Limb (tissue), 2 donors: ENCODE data around the gene JMJD1C.
A peak's percentile ranks its signal among the peaks of the same experiment; 100 is the strongest.
"Not testable (repeated sequence)": the region's sequence is repeated elsewhere in the genome, so short reads cannot be mapped to it uniquely, and the experiment has no call there.

Source experiments
- DNase-seq, 2 donors: peaks; one replicate each; pipeline ENCODE4 v3.0.0-alpha.2; 2016; ENCODE audit errors: extremely low spot score in 2 of 2

JMJD1C gene, protein sequence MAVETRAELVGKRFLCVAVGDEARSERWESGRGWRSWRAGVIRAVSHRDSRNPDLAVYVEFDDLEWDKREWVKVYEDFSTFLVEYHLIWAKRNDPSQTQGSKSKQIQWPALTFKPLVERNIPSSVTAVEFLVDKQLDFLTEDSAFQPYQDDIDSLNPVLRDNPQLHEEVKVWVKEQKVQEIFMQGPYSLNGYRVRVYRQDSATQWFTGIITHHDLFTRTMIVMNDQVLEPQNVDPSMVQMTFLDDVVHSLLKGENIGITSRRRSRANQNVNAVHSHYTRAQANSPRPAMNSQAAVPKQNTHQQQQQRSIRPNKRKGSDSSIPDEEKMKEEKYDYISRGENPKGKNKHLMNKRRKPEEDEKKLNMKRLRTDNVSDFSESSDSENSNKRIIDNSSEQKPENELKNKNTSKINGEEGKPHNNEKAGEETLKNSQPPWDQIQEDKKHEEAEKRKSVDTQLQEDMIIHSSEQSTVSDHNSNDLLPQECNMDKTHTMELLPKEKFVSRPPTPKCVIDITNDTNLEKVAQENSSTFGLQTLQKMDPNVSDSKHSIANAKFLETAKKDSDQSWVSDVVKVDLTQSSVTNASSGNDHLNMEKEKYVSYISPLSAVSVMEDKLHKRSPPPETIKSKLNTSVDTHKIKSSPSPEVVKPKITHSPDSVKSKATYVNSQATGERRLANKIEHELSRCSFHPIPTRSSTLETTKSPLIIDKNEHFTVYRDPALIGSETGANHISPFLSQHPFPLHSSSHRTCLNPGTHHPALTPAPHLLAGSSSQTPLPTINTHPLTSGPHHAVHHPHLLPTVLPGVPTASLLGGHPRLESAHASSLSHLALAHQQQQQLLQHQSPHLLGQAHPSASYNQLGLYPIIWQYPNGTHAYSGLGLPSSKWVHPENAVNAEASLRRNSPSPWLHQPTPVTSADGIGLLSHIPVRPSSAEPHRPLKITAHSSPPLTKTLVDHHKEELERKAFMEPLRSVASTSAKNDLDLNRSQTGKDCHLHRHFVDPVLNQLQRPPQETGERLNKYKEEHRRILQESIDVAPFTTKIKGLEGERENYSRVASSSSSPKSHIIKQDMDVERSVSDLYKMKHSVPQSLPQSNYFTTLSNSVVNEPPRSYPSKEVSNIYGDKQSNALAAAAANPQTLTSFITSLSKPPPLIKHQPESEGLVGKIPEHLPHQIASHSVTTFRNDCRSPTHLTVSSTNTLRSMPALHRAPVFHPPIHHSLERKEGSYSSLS (N-terminal part only)

DNA sequence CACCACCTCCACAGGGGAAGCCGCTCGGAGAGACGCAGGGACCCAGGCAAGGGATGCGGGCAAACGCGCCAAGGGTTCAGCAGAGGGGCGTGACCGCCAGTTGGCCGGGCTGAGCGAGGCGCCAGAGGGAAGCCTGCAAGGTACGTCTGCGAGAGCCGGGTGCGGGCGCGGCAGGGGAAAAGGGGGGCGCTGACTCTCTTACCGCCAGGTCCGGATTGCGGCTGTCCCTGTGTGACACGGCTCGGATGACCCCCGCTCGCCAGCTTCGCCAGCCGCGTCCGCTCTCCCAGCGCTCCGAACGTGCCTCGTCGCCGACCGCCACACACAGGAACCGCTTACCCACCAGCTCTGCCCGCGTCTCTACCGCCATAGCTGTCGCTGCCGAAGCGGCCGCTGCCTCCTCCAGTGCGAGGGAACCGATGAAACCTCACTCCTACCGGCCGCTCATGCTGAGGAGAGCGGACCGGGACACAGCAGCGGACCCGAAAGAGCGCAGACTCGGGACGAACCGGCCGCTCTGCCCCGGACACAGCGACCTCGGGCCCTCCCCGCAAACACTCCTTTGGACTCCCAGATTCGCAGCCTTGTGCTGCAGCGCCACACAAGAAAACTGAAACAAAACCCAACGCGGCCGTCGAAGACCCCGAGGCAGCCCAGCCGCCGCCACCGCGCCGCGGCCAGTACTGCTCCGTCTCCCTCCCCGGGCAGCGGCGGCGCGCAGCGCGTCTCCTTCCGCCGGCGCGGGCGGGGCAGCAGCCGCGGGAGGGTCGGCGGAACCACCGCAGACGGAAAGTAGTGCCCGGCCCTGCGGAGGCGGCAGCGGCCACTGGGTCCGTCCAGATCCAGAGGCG is at the start of gene JMJD1C:
Gene JMJD1C (minus strand): TSS at position 685 of the 851 bp plus-strand sequence. CDS start 315 bp downstream, at position 370.
- DNase-seq, result peak; percentile 81 to 89

DNA sequence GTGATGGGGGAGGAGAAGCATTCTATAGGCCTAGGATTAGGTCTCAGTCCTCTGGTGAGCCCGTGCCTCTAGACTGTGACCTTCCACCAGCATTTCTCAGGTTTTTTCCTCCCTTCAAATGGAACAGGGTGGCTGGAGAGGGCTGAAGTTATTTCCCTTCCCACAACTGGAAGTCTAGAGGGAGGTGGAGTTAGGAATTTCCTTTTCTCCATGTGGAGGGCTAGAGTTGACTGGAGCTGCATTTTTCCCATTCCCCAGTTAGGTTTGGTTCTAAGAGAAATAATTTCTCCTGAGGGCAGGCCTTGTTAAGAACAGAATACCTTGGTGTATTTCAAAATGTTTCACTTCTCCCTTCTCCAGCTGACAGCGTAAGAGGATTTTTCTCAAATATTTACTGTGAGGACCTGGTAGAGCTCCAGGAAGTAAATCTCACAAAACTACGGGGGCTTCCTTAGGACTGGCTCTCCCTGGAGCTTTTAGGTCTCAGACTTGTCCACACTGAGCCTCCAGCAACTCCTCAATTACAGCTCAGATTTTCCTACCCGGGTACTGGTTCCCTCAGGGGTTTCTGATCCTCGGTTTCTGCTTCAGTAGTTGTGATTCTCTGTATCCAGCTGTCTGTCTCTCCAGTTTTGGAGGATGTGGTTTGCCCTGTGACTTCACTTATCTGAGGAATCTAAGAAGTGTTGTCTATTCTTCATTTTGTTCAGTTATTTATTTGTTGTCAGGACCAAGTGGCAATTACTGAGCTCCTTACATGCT is 49.4 kb upstream of the JMJD1C start:
- no peak for DNase-seq

DNA sequence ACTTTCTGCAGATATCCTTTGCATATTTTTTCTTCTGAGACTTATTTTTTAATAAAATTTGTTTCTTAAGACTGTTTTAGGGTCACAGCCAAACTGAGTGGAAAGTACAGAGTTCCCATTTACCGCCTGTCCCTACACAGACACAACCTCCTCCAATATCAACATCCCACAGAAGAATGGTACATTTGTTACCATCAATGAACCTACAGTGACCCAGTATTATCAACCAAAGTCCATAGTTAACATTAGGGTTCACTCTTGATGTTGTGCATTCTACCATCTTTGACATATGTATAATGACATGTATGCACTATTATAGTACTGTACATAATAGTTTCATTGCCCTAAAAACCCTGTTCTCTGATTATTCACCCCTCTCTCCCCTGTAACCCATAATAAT is 40.8 kb upstream of the JMJD1C start:
- DNase-seq, result no peak

DNA sequence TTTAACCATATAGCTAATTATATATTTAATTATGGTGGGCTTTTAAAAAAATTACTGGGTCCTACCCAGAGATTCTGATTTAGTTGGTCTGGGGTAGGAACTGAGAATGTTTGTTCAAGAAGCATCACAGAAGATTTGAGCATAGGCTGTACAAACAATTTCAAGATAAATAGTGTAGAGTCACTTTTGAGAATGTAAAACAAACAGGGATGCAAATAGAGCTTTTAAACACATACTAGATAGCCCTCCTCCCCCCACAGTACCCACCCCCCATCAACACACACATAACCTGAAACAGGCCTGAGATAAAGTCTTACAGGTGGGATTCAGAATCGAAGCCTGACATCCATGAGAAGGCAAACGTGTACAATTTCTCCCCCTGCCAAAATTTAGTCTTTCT is 39.8 kb upstream of the JMJD1C start:
- DNase-seq, result no peak

DNA sequence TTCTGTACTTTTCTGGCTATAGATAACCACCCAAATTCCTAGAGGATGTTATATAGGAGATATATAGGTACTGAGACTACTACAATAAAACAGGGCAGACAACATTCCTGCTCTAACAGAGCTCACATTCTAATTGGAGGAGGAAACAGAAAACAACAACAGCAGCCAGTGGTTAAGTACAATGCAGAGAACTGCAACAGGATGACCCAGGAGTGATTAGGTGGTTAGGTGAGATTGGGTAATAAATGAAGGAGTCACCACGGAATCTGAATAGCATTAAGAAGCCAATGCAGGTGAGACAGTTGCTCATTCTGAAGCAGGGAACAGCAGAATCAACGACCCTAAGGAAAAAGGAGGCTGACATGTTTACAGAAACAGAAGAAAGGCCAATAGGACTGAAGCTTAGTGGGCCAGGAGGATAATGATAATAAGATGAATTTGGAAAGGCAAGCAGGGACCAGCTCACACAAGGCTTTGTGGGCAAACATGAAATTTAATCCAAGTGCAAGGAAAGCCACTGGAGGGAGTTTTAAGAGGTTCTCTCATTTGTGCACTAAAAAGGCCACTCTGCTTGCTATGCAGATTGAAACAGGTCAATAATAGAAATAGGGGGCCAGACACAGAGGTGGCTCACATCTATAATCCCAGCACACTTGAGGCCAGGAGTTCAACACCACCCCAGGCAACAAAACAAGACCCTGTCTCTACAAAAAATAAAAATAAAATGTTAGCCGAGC is 38.5 kb upstream of the JMJD1C start:
- no peak for DNase-seq

DNA sequence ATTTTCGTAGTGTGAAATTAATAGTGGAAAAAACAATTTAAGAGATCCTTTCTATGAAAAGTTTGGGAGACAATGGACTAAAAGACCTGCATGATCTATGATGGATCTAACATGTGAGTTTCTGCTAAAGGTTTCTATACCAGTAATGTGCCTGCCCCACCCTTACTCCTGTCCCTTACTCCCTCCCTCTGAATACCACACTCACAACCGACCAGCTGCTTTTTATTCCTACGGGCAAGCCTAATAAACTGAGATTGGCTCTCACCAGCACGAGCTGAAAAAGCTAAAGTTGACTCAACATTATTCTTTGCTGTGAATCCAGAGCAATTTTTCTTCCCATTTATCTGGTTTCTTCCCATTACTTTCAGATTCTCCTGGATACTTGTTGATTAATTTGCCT is 37.6 kb upstream of the JMJD1C start:
- no peak for DNase-seq

DNA sequence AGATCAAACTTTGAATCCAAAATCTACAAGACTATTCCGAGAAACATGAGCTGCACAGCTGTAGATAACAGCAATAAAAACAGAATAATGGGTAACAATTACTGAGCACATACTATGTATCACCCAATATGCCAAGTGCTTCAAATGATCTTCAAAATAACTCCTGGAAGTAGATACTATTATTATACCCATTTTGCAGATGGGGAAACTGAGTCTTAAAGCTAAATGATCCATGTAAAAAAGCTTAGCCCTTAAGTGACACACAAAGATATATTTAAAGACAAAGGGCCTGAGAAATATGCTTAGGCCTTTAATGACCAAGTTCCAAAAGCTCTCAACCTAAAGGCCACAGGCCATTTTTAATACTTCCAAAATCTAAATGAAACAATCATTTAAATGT is 37.1 kb upstream of the JMJD1C start:
- DNase-seq, result no peak

DNA sequence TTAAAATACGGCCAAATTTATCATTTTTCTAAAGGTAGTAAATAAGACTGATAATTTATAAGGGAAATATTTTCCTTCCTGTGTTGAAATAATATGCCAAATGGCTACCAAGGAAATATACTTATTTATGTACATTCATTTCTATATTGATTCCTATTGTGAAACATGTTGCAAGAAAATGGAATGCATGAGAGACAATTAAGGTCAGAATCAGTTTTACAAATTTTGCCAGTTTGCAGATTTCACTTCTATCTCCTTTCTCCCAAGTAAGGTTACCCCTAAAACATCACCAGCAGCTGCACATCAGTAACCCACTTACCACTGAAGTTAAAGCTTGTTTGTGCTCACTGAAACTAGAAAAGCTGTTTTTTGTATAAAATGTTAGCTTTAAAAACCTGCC is 36.2 kb upstream of the JMJD1C start:
- DNase-seq, result no peak

DNA sequence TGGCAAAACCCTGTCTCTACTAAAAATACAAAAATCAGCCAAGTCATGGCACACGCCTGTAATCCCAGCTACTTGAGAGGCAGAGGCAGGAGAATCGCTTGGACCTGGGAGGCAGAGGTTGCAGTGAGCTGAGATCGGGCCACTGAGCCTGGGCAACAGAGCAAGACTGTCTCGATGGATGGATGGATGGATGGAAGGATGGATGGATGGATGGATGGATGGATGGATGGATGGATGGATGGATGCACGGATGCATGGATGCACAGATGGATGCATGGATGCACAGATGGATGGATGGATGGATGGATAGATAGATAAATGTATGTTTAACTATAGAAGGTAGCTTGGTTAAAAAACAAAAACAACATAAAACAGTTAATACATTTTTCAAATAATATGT is 34.8 kb upstream of the JMJD1C start:
- DNase-seq, result not testable (repeated sequence)

DNA sequence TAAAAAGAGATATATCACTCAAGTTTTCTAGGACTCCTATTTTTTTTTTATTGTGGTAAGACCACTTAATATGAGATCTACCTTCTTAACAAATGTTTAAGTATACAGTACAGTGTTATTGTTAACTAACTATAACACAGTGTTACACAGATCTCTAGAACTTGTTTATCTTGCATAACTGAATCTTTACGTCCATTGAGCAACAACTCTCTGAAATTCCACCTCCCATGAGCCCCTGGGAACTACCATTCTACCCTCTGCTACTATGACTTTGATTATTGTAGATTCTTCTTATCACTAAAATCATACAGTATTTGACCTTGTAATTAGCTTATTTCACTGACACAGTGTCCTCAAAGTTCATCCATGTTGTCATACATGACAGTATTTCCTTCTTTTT is 32.9 kb upstream of the JMJD1C start:
- no peak for DNase-seq

DNA sequence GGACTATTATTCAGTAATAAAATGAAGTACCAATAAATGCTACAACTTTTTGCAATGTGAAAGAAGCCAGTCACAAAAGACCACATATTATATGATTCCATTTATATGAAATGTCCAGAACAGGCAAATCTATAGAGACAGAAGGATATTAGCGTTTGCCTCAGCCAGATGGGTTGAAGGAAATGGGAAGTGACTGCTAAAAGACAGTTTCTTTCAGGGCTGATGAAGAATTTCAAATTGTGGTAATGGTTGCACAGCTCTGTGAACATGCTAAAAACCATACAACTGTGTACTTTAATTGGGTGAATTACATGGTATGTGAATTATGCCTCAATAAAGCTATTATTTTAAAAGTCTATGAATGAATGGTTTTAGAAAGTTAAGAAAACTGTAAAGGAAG is 31.5 kb upstream of the JMJD1C start:
- no peak for DNase-seq

DNA sequence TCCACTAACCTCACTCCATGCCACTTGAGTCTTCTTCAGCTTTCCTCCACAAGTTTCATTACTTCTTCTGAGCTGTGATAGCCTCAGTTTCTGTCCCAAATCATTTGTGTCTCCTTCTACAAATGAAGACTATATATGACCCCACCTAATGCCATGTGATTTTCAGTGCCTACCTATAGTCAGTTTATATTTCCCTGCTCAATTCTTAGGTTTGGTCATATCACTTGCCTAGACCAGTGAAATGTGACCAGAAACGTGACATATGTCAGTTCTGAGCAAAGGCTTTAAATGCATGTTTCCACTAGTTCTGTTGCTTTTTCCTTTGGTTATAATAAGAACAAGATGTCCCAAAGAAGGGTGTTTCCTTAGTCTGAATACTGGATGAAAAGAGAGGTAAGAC is 30.8 kb upstream of the JMJD1C start:
- no peak for DNase-seq

DNA sequence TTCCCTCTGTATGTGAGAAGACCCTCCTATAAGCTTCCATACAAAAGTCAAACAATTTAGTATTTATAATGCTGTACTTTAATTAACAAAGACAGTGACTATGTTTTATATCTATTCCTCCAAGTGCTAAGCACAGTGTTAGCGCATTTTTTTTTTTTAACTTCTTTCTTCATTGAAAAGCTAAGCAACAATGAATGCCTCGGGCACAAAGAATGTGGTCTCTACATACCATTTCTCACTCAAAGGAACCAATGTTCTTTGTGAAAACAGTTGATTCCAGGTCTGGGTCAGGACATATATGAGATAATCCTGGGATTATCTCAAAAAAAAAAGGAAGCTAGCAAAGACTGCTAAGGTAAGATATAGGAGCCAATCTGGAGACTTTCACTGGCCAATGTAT is 29.2 kb upstream of the JMJD1C start:
- DNase-seq, result no peak

DNA sequence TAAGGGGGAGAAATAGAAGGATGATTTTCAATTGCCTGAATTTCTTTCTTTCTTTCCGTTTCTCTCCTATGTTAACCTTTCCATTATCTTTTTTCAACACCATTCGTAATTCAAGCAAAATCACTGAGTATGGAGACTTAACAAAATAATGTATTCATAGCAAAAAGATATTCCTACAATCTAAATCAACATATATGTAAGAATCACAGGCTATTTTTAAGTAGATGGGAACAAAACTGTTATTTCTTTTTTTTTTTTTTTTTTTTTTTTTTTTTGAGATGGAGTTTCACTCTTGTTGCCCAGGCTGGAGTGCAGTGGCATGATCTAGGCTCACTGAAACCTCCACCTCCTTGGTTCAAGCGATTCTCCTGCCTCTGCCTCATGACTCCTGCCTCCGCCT is 27.2 kb upstream of the JMJD1C start:
- no peak for DNase-seq

DNA sequence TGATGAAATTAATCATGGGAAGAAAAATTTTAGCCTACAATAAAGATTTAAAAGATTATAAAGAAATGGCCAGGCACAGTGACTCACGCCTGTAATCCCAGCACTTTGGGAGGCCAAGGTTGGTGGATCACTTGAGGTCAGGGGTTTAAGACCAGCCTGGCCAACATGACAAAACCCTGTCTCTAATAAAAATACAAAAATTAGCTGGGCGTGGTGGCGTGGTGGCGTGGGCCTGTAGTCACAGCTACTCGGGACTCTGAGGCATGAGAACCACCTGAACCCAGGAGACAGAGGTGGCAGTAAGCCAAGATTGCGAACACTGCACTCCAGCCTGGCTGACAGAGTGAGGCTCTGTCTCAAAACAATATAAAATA is 26.5 kb upstream of the JMJD1C start:
- not testable (repeated sequence) for DNase-seq

DNA sequence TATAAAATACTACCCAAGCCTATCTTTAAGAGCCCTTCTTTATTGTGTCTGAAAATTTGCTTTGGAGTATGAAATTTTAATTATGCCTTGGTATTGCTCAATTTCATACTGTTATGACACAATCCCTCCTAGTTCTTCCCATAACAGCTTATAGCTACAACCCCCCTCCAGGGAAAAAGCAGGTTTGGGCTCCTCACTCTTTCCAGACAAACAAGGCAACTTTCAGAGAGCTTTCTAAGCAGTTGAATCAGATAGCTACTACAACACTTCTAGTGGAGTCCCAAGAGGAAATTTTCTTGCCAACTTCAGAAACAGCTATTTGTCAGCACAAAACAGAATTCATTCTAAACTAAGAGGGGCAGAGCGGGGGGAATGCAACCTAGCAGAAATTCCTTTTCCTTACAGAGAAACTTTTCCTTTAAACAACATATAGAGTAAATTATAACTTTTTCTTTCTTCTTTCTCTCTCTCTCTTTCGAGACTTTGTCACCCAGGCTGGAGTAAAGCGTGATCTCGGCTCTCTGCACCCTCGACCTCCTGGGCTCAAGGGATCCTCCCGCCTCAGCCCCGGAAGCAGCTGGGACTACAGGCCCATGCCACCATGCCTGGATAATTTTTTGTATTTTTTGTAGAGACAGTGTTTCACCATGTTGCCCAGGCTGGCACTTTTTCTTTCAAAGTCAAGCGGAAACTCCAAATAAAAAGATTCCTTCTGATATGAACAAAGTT is 26.0 kb upstream of the JMJD1C start:
- peak in 1 of 2 donors; percentile 61 for DNase-seq

DNA sequence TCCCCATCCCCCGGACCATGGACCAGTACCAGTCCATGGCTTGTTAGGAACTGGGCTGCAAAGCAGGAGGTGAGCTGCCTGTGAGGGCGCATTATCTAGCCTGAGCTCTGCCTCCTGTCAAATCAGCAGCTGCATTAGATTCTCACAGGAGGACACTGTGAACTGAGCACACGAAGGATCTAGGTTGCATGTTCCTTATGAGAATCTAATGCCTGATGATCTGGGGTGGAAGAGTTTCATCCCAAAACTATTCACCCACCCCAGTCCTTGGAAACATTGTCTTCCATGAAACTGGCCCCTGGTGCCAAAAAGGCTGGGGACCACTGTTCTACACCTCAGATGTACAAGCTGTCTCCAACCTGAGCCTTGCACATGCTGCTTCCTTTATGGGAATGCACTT is 24.1 kb upstream of the JMJD1C start:
- no peak for DNase-seq

DNA sequence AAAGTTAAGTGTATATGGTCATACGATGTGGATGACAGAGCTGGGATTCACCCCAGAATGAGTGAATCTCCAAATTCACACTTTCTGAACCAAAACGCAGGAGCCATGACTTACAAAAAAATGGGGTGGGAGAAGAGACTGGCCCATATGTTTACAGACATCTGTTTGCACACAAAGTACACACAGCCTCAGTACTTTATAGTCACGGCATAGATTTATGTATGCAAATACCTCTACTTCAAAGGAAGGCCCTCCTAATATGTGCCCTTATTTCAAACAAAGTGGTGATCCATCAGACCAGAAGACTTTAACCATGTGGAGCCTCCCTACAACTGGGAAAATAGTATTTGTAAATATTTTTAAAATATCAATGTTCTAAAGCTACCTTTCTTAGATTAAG is 22.2 kb upstream of the JMJD1C start:
- DNase-seq, result no peak

DNA sequence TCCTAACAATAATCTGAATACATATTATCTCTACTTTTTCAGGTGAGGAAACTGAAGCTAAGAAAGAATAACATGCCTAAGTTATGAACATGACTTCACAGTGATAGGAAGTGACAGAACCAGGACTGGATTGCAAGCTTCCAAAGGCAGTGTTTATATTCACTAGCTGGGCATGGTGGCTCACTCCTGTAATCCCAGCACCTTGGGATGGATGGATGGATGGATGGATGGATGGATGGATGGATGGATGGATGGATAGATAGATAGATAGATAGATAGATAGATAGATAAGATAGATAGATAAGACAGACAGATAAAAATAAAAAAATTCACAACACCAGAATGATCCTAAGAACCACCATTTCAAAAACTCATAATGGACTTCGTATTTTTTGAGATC is 18.2 kb upstream of the JMJD1C start:
- no peak for DNase-seq
